ENCODE measurements around the gene GLI3.

Gene GLI3

GRCh38 chr7:41971640-41972187 is 265.3 kb downstream of the GLI3 start:
- no peak for DNase-seq (ENCODE audit: low read depth)

GRCh38 chr7:41970941-41971340 is 266.1 kb downstream of the GLI3 start:
- DNase-seq (ENCODE audit: low read depth): no peak

DNA sequence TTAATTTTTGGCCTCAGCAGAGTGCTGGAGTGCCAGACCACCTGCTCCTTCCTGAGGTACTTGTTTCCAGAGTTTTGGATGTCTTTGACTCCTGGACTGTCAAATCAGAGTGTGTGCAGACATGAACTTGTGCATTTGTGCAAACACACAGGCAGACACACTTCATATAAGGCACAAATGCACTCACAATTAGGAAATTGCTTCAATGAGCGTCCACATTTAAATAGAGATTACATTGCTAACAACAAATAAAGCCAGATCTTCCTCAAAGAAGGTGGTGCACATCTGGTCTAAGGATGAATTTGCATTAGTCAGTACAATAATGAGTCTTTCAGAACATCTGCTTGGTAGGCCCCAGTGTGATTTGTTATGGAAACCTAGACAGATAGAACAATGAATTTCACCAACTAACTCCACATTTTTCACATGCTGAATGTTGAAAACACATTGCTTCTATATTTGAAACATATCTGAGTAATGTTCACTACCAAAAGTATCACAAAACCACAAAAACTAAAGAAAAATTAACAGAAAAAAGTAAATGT is 267.4 kb downstream of the GLI3 start:
- no peak for DNase-seq (ENCODE audit: low read depth)

GRCh38 chr7:41967156-41967555 is 269.9 kb downstream of the GLI3 start:
- DNase-seq (ENCODE audit: low read depth): no peak

DNA sequence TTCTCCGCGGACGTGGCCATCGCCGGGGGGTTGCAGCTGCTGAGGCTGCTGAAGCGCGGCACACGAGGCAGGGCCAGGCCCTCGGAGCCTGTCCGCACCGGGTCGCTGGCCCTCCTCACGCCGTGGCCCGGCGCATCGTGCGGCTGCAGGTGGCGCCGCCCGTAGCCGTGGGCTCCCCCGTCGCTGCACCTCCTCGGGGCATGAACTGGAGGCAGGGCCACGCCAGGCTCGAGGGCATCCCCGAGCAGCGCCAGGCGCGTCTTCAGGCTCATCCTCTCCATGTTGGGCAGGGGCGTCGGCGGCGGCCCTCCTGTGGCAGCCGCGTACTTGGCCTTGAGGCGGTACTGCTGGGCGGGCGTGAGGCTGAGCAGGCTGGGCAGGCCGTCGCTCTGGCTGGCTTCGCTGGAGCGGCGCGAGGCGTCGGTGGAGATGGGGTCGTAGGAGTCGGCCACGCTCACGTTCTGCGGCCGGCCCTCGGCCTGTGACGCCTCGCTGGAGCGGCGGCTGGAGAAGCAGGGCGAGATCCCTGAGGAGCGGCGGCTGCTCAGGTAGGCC is 271.0 kb downstream of the GLI3 start:
- DNase-seq (ENCODE audit: low read depth): no peak

DNA sequence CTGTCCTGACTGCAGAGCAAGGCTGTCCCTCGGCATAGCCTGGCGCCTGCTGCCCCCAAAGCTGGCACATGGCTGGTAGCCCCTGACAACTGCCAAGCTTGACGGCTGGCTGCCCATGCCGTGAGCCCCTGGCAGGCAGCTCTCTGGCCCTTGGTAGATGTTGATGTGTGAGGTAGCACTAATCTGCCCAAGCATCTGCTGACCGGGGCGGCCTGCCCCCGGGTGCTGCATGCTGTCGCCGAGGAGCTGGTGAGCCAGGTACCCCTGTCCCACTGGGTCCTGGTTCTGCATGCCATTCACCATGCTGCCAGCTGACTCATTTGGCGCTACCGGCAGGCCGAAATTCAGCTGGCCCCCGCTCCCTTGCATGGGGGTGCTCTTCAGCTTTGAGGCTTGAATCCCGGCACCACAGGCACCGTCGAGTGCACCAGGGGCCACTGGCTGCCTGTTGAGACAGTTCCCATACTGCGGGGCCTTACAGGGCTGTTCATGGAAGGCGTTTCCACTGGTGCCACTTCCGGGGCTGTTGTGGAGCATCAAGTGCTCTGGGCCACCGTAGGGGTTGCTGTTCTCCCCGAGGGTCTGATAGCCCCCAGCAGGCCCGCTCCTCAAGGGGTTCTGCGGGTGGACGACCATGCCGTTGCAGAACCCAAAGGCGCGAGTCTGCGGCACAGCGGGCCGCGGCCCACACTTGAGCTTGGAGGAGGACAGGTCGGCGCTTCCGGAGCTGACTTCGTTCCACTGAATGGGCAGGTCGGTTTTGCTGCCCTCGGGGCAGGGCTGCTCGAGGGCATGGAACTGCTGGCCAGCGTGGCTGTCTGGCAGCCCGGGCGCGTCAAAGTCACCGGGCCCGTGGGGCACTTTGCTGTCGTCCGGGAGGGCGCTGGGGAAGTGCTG is 271.9 kb downstream of the GLI3 start:
- no peak for DNase-seq (ENCODE audit: low read depth)

- DNase-seq (ENCODE audit: low read depth): no peak
Observed at GRCh38 chr7:41964183-41964753, 272.7 kb downstream of the GLI3 start.

GRCh38 chr7:41956705-41957104 is 280.3 kb downstream of the GLI3 start:
- no peak for DNase-seq (ENCODE audit: low read depth)

GRCh38 chr7:41955893-41956675 is 280.9 kb downstream of the GLI3 start:
- no peak for DNase-seq (ENCODE audit: low read depth)

DNA sequence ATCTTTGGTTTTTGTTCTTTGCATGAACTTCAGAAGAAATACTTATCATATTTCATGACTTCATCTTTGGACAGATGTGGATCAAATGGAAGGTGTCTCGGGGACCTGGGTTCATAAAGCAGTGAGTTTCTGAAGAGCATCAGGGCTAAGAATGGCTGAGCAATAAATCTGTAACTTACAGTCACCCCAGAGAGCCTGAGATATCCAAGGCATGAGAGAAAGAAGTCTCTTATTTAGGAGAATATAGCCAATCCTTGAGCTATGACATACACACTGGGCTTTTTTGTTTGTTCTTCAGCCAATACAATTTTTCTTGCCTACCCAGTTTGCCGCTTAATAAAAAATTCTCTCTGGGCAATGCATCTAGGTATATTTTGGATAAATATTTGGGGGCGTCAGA is 281.6 kb downstream of the GLI3 start:
- DNase-seq (ENCODE audit: low read depth): no peak

DNA sequence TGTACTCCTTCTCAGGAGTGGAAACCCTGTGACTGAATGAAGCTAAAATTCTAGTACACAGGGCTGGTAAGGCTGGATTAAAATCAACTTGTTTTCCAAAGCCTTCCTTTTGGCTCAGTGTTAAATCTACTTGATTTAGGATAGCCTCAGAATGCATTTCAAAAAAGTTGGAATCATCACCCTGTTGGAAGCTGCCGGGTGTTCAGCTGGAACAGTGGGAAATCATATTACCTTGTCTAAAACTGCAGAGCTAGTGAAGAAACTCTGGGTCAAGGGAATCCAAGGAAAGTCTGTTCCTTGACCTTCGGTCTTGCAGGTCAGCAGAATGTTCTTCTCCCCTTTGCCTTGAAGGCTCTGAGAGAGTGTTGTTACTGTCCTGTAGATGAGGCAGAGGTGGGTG is 282.0 kb downstream of the GLI3 start:
- no peak for DNase-seq (ENCODE audit: low read depth)

DNA sequence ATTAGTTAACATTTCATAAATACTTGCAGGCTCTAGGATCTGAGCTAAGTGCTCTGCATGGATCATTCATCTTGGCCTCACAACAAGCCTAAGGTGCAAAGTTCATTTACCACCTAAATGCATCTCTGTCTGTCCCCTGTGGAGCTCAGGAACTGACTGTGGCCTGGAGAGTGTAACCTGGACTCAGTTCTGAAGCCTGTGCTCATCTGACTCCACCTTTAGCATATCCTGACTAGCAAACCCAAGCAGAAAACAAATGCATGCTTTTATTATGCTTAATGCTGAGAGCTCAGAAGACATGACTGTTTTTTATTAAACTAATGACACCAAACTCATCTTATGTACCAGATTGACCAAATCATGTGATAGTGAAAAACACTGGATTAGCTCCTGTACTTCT is 288.5 kb downstream of the GLI3 start:
- no peak for DNase-seq (ENCODE audit: low read depth)

DNA sequence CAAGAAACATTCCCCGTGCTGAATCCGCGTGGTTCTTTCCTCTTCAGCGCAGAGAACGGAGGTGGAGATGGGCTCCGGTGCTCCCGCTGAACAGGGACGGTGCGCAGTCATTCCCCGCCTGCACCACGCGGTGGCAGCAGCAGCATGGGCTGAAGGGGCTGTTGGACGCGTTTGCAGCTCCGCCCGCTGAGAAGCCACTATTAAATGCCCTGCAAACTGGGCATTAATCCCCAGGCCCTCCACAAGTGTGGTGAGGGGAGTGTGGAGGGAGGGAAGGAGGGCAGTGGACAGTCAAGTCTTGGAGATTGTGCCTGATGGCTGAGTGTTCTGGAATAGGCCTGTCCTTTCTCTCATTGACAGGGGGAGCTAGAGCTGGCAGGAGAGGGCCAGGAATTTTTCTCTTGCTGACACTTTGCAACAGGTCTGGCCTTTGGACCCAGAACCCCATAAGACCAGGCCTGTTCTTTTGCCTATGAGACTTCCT is 293.9 kb downstream of the GLI3 start:
- DNase-seq (ENCODE audit: low read depth): peak; percentile 24

- DNase-seq (ENCODE audit: low read depth): no peak
Observed at GRCh38 chr7:41942468-41943093, 294.4 kb downstream of the GLI3 start.

GRCh38 chr7:41940760-41941343 is 296.2 kb downstream of the GLI3 start:
- DNase-seq (ENCODE audit: low read depth): peak; percentile 10

GRCh38 chr7:41938371-41938770 is 298.6 kb downstream of the GLI3 start:
- DNase-seq (ENCODE audit: low read depth): no peak

- no peak for DNase-seq (ENCODE audit: low read depth)
Observed at GRCh38 chr7:41933427-41933826, 303.6 kb downstream of the GLI3 start.

DNA sequence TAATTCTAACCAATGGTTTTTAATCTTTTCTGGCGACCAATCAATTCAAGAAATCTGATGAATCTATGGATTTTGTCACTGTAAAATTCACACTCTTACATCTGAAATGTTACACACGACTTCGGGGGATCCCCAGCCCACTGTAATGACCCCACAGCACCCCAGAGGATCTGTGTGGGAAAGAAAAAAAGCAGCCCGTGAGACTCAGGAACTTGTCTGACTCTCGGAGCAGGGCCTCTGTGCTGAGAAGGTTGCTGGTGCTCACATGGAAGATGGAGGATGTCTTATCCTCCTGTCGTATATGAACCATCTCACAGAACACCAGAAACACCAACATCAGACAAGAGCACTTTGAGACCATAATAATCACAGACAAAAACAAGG is 305.8 kb downstream of the GLI3 start:
- no peak for DNase-seq (ENCODE audit: low read depth)

- no peak for DNase-seq (ENCODE audit: low read depth)
Observed at GRCh38 chr7:41930538-41931262, 306.3 kb downstream of the GLI3 start.

- no peak for DNase-seq (ENCODE audit: low read depth)
Observed at GRCh38 chr7:41928781-41929180, 308.2 kb downstream of the GLI3 start.

All from T follicular helper cell (primary cell).